SW 1271 (cell line): Measurements from ENCODE around the gene ZBTB5.
"Not testable (repeated sequence)": the region's sequence is repeated elsewhere in the genome, so short reads cannot be mapped to it uniquely, and the experiment has no call there.

ENCODE experiments used
- DNase-seq, 2 experiments: peaks; one replicate each; lab custom pipeline; 2025; lab: John Stamatoyannopoulos, UW

ZBTB5 gene

DNA sequence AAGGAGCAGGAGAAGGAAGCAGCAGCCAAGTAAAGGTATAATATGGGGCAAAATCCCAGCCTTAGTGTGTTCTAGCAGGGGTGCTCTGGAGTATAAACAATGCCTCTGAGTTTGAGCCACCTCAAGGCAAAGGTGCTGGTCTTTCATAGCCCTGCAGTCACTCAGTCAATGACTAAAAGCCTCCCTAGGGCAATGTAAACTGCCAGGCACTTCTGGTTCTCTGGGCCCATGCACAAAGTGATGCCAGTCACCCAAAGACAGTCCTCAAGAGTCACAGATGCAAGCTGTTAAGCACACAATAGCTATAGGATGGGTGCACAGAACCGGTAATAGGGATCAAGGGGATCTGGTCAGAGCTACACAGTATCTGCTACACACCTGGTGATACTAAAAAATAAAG lies 12.6 kb downstream of the ZBTB5 start:
- DNase-seq = no peak

DNA sequence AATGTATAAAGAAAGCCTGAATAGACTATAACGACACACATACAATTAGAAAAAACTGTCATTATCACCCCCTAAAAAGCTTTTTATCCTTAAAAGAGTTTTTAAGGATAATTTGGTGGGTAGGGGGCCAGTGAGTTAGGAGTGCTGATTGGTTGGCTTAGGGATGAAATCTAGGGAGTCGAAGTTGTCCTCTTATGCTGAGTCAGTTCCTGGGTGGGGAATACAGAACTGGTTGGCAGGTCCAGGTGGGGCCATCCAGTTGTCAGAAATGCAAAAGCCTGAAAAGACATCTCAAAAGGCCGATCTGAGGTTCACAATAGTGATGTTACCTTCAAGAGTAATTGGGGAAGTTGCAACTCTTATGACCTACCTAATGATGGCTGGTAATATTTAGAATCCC lies 13.6 kb downstream of the ZBTB5 start:
- no peak for DNase-seq

- DNase-seq = no peak
Observed at GRCh38 chr9:37449862-37450632, 15.2 kb downstream of the ZBTB5 start.

- DNase-seq = no peak
Observed at GRCh38 chr9:37447111-37447510, 18.1 kb downstream of the ZBTB5 start.

GRCh38 chr9:37446401-37446800 lies 18.8 kb downstream of the ZBTB5 start:
- DNase-seq = no peak

DNA sequence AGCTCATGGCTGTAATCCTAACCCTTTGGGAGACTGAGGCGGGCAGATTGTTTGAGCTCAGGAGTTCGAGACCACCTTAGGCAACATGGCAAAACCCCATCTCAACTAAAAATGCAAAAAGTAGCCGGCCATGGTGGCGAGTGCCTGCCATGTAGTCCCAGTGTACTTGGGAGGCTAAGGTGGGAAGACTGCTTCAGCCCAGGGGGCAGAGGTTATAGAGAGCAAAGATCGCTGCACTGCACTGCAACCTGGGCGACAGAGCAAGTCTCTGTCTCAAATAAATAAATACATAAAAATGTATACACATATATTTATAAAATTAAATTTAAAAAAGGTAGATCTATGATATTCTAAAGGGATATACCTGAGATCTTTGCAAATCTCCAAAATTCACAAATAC lies 19.4 kb downstream of the ZBTB5 start:
- no peak for DNase-seq

DNA sequence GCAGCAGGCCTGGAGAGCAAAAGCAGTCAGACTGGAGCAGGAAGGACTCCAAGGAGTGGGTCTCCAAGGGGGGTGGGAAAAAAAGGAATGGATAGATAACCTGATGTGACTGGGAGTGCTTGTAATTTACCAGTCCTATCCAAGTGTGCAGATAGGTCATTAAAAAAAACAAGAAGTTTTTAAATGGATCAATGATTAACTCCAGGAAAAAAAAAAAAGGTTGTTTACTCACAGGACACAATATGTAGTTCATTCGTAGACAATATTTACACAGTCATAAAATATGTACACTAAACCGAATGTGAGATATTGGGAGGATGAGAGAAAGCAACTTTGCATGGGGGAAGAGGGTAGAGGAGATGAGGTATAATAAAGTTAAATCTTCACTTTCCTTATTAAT lies 20.4 kb downstream of the ZBTB5 start:
- no peak for DNase-seq

GRCh38 chr9:37443566-37443965 lies 21.7 kb downstream of the ZBTB5 start:
- DNase-seq = no peak

DNA sequence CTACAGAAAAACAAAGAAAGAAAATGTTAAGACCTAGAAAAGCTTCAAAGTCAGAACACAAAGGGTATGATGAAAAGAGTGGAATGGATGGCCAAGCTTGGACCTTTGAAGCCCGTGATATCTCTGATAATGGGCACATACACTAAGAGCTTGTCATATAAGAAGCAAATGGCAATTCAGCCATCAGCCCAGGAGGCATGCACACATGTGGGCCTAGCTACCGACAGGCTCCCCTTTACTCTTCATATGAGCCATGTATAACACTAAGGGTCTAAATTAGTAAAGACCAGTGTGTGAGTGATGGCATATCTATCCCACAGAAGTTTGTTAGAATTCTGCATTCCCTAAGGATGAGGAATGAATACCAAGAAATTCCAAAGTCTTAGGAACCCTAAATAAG lies 22.7 kb downstream of the ZBTB5 start:
- no peak for DNase-seq

DNA sequence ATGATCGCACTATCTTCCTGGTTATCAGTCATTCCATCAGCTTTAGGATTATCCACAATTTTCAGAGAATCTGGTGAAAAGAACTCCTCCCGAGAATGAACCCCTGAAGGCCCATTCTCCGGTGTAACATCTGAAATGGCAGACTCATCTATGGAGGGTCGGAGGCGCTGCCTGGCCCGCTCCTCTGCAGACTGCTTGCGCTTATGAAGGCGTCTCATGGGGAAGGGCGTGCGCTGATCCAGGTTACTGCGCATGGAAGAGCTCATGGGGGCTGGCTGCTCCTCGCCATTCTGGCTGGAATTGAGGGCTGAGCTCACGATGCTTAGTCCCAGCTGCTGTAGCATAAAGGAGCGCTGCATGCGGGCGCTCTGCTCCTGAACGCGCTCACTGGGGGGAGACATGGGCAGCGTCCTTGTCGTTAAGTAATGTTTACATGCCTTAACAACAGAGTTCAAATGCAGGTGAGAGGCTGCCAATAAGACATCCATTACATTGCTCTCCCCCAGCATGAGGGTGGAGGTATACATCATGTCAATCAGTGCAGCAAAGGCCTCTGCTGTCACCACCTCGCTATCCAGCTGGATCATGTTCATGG lies 23.4 kb downstream of the ZBTB5 start:
- no peak for DNase-seq

DNA sequence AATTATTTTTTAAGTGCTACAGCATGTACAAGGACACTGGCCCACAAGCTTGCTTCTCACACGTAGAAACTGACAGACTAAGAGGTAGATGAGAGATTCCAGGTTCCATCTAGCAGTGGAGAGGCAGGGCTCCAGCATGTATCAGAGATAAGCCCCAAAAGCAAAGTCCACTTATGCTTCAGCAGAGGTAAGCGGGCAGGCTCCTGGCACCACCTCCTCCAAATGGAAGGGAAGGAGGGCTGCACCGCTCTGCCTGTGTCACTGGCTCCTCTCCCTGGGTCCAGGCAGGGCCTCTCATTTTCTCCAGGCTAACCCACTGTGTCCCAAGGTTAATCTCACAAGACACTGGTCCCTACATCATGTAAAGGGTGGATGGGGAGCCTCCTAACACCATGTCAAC lies 26.9 kb downstream of the ZBTB5 start:
- DNase-seq = no peak

DNA sequence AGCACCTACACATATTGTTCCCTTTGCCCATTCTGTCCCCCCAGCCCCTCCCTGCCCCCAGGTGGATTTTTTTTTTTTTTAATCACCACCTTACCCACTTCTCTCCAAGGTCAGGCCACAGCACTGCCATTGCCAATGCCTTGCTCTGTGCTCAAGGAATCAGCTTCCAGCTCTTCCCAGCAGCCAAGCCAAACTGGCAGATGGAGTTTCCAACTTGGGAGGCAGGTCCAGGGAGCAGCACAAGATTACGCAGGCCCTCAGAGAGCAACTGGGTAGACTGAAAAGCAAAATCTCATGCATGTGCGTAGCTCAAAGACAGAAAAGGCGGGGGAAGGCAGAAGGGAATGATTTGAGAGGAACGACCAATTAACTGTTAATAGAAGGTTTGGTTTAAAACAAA lies 27.6 kb downstream of the ZBTB5 start:
- DNase-seq = no peak

DNA sequence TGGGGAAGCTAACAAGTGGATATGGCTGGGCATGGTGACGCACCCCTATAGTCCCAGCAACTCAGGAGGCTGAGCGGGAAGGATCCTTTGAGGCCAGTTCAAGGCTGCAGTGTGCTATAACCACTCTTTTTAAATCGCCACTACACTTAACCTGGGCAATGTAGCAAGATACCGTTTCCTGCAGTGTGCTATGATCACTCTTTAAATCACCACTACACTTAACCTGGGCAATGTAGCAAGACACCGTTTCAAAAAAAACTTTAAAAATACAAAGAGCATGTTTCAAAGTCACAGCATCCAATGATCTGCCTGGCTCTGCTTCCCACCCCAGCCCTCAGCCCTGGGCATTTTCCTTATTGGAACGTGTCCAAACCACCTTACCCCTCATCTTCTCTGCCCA lies 28.2 kb downstream of the ZBTB5 start:
- no peak for DNase-seq

DNA sequence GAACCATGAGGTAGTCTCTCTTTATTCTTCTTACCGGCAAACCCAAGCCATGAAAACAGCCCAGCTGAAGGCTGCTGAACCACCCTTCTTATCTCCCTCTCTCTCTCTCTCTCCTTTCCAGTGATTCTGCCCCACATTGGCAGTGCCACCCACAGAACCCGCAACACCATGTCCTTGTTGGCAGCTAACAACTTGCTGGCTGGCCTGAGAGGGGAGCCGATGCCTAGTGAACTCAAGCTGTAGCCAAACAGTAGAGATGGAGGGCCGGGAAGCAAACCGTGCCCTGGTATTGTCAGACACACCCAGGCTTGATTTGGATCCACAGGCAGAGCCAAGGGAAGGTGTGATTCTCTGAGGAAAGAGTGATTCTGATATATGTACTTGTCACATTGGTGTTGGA lies 28.7 kb downstream of the ZBTB5 start:
- no peak for DNase-seq

DNA sequence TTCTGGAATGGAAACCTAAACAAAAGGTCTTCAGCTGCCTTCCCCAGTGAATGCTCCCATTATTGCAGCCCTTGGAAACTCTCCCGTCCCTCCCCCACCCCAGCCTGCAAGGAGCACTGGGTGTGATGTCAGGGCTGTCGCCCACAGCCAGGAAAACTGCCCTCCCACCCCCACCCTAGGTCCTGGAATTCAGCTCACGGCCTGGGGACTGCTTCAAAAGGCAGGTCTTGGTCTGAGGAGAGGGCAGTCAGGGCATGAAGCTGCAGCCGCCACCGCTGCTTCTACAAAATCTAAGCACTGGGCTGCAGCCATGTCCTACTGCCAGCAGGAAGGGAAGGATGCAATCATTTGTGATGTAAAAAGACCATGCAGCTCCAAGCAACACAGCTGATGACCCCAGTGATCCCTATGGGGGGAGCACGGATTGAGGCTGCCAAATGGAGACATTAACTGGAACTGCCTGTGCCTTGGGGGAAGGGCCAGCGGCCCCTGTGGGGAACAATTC lies 31.3 kb downstream of the ZBTB5 start:
- no peak for DNase-seq

DNA sequence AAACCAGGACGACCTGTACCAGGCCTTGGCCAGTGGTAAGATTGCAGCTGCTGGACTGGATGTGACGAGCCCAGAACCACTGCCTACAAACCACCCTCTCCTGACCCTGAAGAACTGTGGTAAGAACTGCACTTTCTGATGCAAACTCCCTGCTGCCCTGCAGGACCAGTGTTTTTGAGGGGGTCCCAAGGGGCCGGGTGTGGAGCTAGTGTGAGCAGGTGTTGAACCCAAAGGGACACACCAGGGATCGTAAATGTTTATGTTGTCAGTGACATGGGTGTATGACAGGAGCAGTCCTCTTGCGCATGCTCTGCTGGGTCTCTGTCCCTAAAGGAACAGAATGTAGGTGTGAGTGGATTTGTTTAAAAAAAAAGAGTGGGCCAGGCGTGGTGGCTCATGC lies 33.2 kb downstream of the ZBTB5 start:
- no peak for DNase-seq

DNA sequence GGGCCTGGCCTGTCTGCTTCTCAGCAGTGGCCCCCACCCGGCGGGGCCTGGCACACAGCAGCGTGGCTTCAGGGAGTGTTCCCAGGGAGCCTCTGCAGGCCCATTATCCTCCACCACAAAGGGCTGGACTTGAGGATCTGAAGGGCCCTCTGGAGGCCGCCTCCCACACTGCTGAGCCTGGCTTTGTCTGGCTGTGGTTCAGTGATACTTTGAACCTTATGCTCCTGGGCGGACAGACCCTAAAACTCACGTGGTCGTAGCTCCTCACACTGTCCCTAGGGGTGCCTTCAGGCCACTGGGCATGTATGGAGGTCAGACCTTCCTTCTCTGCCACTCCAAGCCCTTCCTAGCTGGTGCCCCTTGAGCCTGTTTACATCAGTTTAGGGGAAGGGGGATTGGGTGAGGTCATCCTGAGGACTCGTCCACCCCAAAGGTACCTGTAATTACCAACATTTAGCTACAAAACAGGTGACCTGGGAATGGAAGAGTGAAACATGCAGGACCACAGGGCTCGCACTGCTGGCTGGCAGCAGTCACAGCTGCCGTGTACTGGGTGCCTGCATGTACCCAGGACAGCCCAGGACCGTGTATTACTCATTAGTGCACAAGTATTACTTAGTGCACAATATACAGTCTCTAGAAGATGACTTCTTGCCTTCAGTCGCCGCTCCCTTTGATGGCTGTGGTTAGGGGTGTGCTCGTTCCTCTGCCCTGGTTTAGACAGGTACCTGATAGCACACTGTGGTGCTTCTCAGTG lies 34.2 kb downstream of the ZBTB5 start:
- DNase-seq = no peak

DNA sequence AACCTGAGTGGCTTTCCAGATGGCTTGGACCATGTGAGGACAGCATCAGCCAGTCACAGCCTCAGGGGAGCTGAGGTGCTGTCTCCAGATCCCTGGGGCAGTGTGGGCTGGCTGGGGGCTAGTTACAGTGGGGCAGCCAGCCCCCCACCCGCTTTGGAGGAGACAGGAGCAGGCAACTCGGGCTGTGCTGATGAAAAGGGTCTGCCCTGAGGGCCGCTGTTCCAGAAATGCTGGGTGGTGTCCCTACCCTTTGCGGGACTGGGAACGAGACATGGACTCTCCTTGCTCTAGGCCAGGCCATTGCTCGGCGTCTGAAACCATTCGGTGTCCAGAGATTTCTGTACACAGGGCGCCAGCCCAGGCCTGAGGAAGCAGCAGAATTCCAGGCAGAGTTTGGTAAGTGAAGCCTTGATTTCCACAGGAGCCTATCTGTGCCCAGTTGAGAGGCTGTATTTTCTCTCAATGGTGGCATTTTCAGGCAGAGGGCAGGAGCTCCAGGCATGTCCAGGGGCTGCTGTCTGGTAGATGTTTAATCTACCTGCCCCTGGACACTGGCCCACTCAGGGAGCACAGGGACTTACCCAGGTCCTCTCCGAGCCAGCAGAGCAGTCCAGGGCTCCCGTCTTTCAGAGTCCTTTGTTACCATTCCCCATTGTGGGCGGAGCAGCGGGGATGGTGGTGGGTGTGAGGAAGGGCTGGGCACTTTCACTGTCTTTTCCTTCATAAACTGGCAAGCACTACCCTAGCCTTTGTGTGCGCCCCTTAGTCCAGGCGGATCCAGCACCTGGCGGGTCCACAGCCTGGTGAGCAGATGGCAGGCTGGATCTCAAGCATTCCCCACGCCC lies 35.6 kb downstream of the ZBTB5 start:
- no peak for DNase-seq

DNA sequence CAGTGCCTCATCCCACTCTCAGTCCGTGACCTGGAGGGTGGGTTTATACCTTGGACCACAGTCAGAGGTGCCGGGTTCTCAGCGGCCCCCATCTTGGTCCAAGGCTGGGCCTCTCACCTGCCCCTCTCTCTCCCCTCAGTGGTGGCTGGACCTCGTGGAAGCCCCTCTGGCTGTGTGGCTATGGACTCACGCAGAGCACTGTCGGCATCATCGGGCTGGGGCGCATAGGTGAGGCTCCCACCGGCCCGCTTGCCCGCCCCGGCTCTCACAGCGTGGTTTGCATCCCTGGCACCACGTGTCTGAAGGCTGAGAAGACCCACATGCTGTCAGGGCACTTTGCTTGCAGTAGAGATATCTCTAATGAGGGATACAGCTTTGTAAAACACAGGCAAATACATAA lies 36.9 kb downstream of the ZBTB5 start:
- no peak for DNase-seq

GRCh38 chr9:37426846-37427245 lies 38.4 kb downstream of the ZBTB5 start:
- no peak for DNase-seq

- not testable (repeated sequence) for DNase-seq
Observed at GRCh38 chr9:37426431-37426830, 38.8 kb downstream of the ZBTB5 start.

DNA sequence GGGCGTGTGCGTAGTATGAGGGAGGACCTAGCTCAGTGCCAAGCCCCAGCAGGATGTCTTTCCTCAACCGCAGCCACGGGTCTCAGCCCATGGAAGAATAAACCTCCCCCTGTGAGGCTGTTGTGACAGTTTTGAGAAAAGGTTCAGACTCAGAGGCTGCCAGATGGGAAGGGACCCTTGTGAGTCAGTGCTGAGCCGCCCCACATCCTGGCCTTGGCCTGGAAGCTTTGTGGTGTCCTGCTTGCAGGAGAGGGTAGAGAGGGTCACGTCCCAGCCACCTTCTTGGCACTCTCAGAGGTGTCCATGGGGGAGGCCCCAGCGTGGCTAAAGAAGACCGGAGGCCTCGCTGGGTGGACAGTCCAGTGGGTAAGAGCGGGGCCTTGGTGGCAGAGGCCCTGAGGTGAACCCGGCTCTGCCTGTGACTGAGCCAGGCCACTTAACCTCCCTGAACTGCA lies 39.9 kb downstream of the ZBTB5 start:
- DNase-seq = no peak
